Measurements from ENCODE around the gene CRMP1. TPM values are rescaled to one million over a fixed set of nuclear protein-coding genes. Genes with fewer than 3 reads are reported as not detected.
"Not testable (repeated sequence)": the region's sequence is repeated elsewhere in the genome, so short reads cannot be mapped to it uniquely, and the experiment has no call there.

Gene CRMP1
- total and polyA plus RNA-seq, 7 experiments from 2014 or later: 0.46 TPM; not detected in 6

- Histone ChIP-seq H3K27ac (ENCODE audit: low read depth, low read length) (no peak overlapping the region), H3K27me3 (ENCODE audit: control insufficient read depth in 2 of 2, insufficient read depth in 2 of 2, low read length in 2 of 2) (no peaks in the 10 kb centered on the region), H3K4me3 (ENCODE audit: low read length) (no peak overlapping the region), H3K4me1 (ENCODE audit: control insufficient read depth in 2 of 2, insufficient read depth in 2 of 2, low read length in 2 of 2) (no peaks in the 10 kb centered on the region), H3K36me3 (ENCODE audit: control insufficient read depth in 2 of 3, insufficient read depth in 3 of 3, low read length in 3 of 3) (no peaks in the 10 kb centered on the region), H3K9me3 (ENCODE audit: control insufficient read depth in 2 of 3, low read length in 3 of 3) (no peaks in the 10 kb centered on the region)
- Mint-ChIP-seq H3K4me1 (peaks cover 0 to 2% (median 0%) of the 10 kb centered on the region in 7 donors), H3K27me3 (peaks cover 0 to 11% (median 3%) of the 10 kb centered on the region in 5 donors), H3K9me3 (peaks cover 0 to 6% (median 0%) of the 10 kb centered on the region in 11 donors), H3K36me3 (peaks cover 0 to 3% (median 0%) of the 10 kb centered on the region in 5 donors), H3K27ac (no peak overlapping the region), H3K4me3 (no peak overlapping the region)
- DNase-seq (no peak), ATAC-seq (no peak)
- POLR2A ChIA-PET: no interaction called here
- CTCF ChIA-PET: no interaction called here
- intact Hi-C loops (cut with micrococcal nuclease): no loop called here
Measured at GRCh38 chr4:5839751-5840674, 52.9 kb downstream of the CRMP1 start.

GRCh38 chr4:5839332-5839731, 53.6 kb downstream of the CRMP1 start:
- intact Hi-C loops (cut with micrococcal nuclease): no loop called here
- no peak overlapping the region for H3K27ac ChIP-seq (ENCODE audit: low read depth, low read length)
- no peak overlapping the region for H3K4me3 Mint-ChIP-seq
- ATAC-seq: no peak
- H3K27ac Mint-ChIP-seq: no peak overlapping the region
- no peak overlapping the region for H3K4me3 ChIP-seq (ENCODE audit: low read length)
- H3K27me3 ChIP-seq (ENCODE audit: control insufficient read depth in 2 of 2, insufficient read depth in 2 of 2, low read length in 2 of 2): no peaks in the 10 kb centered on the region
- peaks cover 0 to 6% (median 0%) of the 10 kb centered on the region in 11 donors for H3K9me3 Mint-ChIP-seq
- H3K27me3 Mint-ChIP-seq: peaks cover 0 to 13% (median 3%) of the 10 kb centered on the region in 5 donors
- peaks cover 0 to 3% (median 0%) of the 10 kb centered on the region in 5 donors for H3K36me3 Mint-ChIP-seq
- H3K4me1 Mint-ChIP-seq: peaks cover 0 to 4% (median 0%) of the 10 kb centered on the region in 7 donors
- no peaks in the 10 kb centered on the region for H3K36me3 ChIP-seq (ENCODE audit: control insufficient read depth in 2 of 3, insufficient read depth in 3 of 3, low read length in 3 of 3)
- H3K9me3 ChIP-seq (ENCODE audit: control insufficient read depth in 2 of 3, low read length in 3 of 3): no peaks in the 10 kb centered on the region
- no peaks in the 10 kb centered on the region for H3K4me1 ChIP-seq (ENCODE audit: control insufficient read depth in 2 of 2, insufficient read depth in 2 of 2, low read length in 2 of 2)
- no peak for DNase-seq
- ChIA-PET CTCF (no interaction called here), POLR2A (no interaction called here)

DNA sequence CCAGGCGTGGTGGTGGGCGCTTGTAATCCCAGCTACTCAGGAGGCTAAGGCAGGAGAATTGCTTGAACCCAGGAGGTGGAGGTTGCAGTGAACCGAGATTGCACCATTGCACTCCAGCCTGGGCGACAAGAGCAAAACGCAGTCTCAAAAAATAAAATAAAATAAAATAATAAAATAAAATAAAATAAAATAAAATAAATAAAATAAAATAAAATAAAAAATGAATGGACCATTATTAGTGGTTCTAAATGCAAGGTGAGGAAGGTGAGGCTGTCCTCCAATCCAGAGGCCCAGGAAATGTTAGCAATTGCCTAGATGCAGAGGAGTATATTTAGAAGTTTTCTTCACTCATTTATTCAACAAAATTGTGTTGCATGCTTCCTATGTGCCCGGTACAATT, 55.4 kb downstream of the CRMP1 start:
- H3K4me3 Mint-ChIP-seq; DNase-seq; CTCF ChIA-PET; ATAC-seq; H3K4me1 Mint-ChIP-seq; H3K27me3 ChIP-seq (ENCODE audit: control insufficient read depth in 2 of 2, insufficient read depth in 2 of 2, low read length in 2 of 2); POLR2A ChIA-PET; H3K4me1 ChIP-seq (ENCODE audit: control insufficient read depth in 2 of 2, insufficient read depth in 2 of 2, low read length in 2 of 2); H3K27ac Mint-ChIP-seq; H3K36me3 Mint-ChIP-seq; H3K9me3 Mint-ChIP-seq; H3K4me3 ChIP-seq (ENCODE audit: low read length); intact Hi-C loops (cut with micrococcal nuclease); H3K27ac ChIP-seq (ENCODE audit: low read depth, low read length); H3K36me3 ChIP-seq (ENCODE audit: control insufficient read depth in 2 of 3, insufficient read depth in 3 of 3, low read length in 3 of 3); H3K9me3 ChIP-seq (ENCODE audit: control insufficient read depth in 2 of 3, low read length in 3 of 3): not testable (repeated sequence)
- H3K27me3 Mint-ChIP-seq: peaks cover 0 to 14% (median 3%) of the 10 kb centered on the region in 5 donors

DNA sequence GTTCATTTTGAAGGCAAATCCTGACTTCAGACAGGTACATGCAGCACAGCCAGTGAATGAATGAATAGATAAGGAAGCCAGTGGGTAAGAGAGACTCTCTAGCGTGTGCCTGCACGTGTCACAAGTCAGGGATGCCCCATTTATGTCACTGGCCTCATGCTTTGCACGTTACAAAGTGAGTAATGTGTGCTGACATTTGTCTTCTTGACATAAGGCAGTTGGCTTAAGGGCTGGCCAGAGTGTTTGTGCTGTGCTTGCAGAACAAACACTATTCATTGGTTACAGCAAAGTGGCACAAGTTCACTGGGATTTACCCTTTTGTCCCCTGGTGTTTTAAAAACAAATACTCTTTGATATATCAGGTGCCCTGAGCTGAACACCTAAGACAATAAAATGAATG, 55.9 kb downstream of the CRMP1 start:
- H3K4me3 Mint-ChIP-seq: no peak overlapping the region
- Histone ChIP-seq H3K4me3 (ENCODE audit: low read length) (no peak overlapping the region), H3K4me1 (ENCODE audit: control insufficient read depth in 2 of 2, insufficient read depth in 2 of 2, low read length in 2 of 2) (no peaks in the 10 kb centered on the region), H3K27me3 (ENCODE audit: control insufficient read depth in 2 of 2, insufficient read depth in 2 of 2, low read length in 2 of 2) (no peaks in the 10 kb centered on the region), H3K27ac (ENCODE audit: low read depth, low read length) (no peak overlapping the region), H3K9me3 (ENCODE audit: control insufficient read depth in 2 of 3, low read length in 3 of 3) (no peaks in the 10 kb centered on the region), H3K36me3 (ENCODE audit: control insufficient read depth in 2 of 3, insufficient read depth in 3 of 3, low read length in 3 of 3) (no peaks in the 10 kb centered on the region)
- ATAC-seq (no peak), DNase-seq (no peak)
- ChIA-PET POLR2A (no interaction called here), CTCF (no interaction called here)
- H3K4me1 Mint-ChIP-seq: peaks cover 0 to 1% (median 0%) of the 10 kb centered on the region in 7 donors
- intact Hi-C loops (cut with micrococcal nuclease): no loop called here
- no peaks in the 10 kb centered on the region for H3K36me3 Mint-ChIP-seq
- H3K27ac Mint-ChIP-seq: no peak overlapping the region
- peaks cover 0 to 6% (median 0%) of the 10 kb centered on the region in 11 donors for H3K9me3 Mint-ChIP-seq
- peaks cover 0 to 14% (median 3%) of the 10 kb centered on the region in 5 donors for H3K27me3 Mint-ChIP-seq

GRCh38 chr4:5828005-5828391, 64.9 kb downstream of the CRMP1 start:
- Histone ChIP-seq H3K27ac (ENCODE audit: low read depth, low read length) (no peak overlapping the region), H3K36me3 (ENCODE audit: control insufficient read depth in 2 of 3, insufficient read depth in 3 of 3, low read length in 3 of 3) (no peaks in the 10 kb centered on the region), H3K9me3 (ENCODE audit: control insufficient read depth in 2 of 3, low read length in 3 of 3) (no peaks in the 10 kb centered on the region), H3K4me3 (ENCODE audit: low read length) (no peak overlapping the region), H3K4me1 (ENCODE audit: control insufficient read depth in 2 of 2, insufficient read depth in 2 of 2, low read length in 2 of 2) (no peaks in the 10 kb centered on the region), H3K27me3 (ENCODE audit: control insufficient read depth in 2 of 2, insufficient read depth in 2 of 2, low read length in 2 of 2) (no peaks in the 10 kb centered on the region)
- H3K27ac Mint-ChIP-seq: no peak overlapping the region
- peaks cover 4 to 11% (median 6%) of the 10 kb centered on the region in 5 donors for H3K27me3 Mint-ChIP-seq
- no peaks in the 10 kb centered on the region for H3K36me3 Mint-ChIP-seq
- H3K9me3 Mint-ChIP-seq: peaks cover 0 to 2% (median 0%) of the 10 kb centered on the region in 11 donors
- intact Hi-C loops (cut with micrococcal nuclease): no loop called here
- peaks cover 0 to 34% (median 0%) of the 10 kb centered on the region in 7 donors for H3K4me1 Mint-ChIP-seq
- H3K4me3 Mint-ChIP-seq: no peak overlapping the region
- DNase-seq (no peak), ATAC-seq (no peak)
- ChIA-PET CTCF (no interaction called here), POLR2A (no interaction called here)

DNA sequence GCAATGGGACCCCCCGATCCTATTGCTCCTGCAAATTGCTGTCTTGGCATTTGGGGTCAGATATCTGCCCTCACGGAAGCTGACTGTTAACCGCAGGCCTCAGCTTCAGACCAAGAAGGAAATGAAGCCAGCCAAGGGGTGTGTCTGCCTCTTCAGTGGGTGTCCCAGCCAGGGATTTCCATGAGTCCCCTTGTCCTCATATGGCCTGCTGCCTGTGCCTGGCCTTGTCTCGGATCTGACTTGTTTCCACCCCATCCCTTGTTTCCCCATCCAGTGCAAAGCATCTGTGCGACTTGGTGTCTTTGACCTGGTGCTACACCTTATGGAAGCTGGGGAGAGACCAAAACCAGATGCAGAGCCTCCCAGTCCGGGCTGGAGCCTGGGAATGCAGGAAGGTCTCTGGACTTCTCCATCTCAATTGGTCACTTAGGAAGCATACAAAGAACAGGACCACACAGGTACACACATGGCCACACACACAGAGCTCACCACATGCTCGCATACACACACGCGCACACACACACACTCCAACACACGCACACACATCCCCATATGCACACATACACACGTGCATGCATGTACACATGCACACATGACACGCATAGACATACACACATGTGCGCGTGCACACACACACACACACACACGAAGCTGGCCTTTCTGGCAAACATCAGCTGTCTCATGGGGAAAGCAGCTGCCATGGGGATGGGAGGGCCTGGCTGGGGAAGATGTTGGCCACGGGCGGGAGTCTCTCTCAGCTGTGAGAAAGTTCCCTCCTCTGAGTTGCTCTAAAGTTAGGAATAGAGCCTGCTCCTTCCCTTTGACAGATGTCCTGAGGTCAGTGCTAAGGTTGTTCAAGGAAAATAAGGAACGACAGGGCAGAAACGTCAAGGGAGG, 65.5 kb downstream of the CRMP1 start:
- Mint-ChIP-seq H3K4me3 (no peak overlapping the region), H3K36me3 (no peaks in the 10 kb centered on the region), H3K9me3 (peaks cover 0 to 2% (median 0%) of the 10 kb centered on the region in 11 donors), H3K4me1 (peaks cover 0 to 40% (median 0%) of the 10 kb centered on the region in 7 donors), H3K27me3 (peaks cover 4 to 11% (median 6%) of the 10 kb centered on the region in 5 donors), H3K27ac (no peak overlapping the region)
- H3K4me1 ChIP-seq (ENCODE audit: control insufficient read depth in 2 of 2, insufficient read depth in 2 of 2, low read length in 2 of 2): no peaks in the 10 kb centered on the region
- ChIA-PET POLR2A (no interaction called here), CTCF (no interaction called here)
- H3K4me3 ChIP-seq (ENCODE audit: low read length): no peak overlapping the region
- H3K36me3 ChIP-seq (ENCODE audit: control insufficient read depth in 2 of 3, insufficient read depth in 3 of 3, low read length in 3 of 3): no peaks in the 10 kb centered on the region
- no peak for DNase-seq
- no peak overlapping the region for H3K27ac ChIP-seq (ENCODE audit: low read depth, low read length)
- no peaks in the 10 kb centered on the region for H3K9me3 ChIP-seq (ENCODE audit: control insufficient read depth in 2 of 3, low read length in 3 of 3)
- intact Hi-C loops (cut with micrococcal nuclease): no loop called here
- peak; percentile 29 for ATAC-seq
- H3K27me3 ChIP-seq (ENCODE audit: control insufficient read depth in 2 of 2, insufficient read depth in 2 of 2, low read length in 2 of 2): no peaks in the 10 kb centered on the region
